Stimulated activated CD4-positive, alpha-beta T cell treated with anti-CD3 and anti-CD28 coated beads, Interleukin-2, amount 100 ng/mL, for 24 hours (primary cell): ENCODE data around the gene MTF2.

Experiments
- DNase-seq, 2 donors: peaks; one replicate each; pipeline ENCODE4 v3.0.0-alpha.2; 2020

Gene MTF2

DNA sequence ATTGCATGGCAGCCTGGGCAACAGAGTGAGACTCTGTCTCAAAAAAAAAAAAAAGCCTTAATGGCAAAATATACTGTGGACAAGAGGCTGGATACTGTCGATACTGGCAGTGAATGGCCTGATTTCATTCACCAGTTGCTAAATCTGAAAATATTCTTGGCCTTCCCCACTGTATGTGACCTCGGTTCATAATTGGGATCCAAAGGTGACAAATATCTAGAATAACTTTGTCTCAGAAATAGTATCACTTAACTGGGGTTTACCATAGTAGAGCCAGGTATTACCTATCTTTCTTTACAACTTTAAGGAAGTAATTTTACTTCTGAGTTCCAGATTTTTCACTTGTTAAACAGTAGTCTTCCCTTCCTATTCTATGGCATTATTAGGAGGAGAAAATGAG lies 8.4 kb downstream of the MTF2 start:
- no peak for DNase-seq

DNA sequence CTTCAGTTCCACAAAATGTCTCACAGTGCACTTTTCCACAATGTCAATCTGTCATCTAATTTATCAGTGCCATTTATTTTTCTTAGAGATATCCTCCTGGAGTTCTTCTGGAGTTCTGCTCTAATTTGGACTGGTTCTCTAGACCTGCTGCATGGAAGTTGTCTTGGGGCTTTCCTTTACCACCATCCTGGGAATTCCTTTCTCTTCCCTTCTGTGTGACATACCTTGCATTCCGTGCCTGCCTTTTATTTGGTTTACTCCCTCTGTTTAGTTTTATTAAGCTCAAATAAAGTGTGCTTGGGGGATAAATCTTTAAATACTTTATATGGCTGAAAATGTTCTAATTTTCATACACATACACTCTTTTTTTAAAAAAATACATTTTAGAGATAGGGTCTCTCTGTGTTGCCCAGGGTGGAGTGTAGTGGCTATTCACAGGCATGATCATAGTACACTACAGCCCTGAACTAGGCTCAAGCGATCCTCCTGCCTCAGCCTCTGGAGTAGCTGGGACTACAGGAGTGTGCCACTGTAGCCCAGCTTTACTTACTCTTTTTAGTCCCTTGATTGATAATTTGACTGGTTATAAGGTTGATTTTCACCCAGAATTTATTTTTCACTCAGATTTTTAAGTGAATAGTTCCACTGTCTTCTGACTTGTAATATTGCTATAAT lies 14.4 kb downstream of the MTF2 start:
- no peak for DNase-seq

DNA sequence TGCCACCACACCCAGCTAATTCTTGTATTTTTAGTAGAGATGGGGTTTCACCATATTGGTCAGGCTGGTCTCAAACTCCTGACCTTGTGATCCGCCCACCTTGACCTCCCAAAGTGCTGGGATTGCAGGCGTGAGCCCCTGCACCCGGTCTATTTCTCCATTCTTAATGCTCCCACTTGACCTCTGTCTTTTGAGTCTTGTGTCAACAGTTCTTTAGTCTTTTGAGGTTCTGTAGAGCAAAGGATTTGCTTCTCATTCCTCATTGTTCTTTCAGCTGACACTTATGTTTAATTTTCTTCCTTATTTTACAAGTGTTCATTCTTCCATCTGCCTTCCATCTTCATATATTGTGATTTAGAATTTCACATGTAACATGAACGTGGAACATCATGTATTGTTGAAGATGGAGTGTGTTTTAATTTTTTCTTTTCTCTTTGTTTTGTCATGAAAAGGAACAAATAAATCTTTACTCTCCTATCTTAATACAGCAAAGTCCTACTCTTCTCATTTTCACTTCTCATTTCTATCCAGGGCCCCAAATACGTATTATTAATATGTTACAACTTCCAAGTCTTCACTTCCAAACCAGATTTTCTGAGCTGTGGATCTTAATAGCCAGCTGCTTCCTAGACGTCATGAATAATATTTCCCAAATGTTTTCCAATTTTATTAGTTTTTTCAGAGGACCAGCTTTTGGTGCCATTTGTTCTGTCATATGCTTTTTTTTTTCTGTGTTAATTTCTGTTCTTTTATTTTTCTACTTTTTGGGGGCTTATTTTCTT lies 16.9 kb downstream of the MTF2 start:
- no peak for DNase-seq

DNA sequence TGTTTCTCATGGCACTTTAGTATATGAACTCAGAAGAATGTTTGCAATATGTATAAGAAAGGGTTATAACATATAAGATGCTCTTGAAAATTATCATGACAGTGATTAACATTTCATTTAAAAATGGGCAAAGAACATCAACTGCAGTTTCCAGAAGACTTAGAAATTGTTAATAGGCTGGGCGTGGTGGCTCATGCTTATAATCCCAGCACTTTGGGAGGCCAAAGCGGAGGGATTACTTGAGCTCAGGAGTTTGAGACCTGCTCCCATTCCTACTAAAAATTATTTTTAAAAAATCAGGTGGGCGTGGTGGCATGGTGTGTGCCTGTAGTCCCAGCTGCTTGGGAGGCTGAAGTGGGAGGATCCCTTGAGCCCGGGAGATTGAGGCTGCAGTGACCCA lies 23.1 kb downstream of the MTF2 start:
- no peak for DNase-seq

DNA sequence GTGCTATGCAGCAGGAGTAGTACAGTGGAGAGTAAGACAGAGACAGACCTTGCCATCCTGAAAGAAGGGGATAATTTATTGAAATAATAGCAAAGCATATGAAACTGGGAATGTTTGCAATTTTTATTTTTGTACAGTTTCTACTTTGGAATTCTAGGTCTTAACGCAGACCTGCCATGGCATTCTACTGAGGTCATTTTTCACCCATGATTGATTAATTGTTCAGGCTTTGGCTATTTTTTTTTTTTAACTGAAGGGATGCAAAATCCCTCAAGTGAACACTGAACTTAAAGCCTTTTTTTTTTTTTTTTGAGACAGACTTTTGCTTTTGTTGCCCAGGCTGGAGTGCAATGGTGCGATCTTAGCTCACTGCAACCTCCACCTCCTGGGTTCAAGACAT lies 27.1 kb downstream of the MTF2 start:
- DNase-seq, result no peak

DNA sequence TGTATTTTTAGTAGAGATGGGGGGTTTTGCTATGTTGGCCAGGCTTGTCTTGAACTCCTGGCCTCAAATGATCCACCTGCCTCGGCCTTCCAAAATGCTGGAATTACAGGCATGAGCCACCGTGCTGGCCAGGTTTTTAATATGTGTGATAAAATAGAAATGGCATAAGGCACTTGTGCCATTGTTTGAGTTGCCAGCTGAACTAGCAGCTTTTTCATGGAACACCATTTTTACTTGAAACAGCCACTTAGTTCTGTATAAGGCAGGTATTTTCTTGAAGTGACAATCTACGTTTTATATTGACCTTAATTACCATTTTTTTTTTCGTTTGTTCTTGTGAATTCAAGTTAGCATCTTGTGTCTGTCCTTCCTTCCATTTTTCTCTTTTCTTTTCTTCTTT lies 28.3 kb downstream of the MTF2 start:
- DNase-seq, result no peak

DNA sequence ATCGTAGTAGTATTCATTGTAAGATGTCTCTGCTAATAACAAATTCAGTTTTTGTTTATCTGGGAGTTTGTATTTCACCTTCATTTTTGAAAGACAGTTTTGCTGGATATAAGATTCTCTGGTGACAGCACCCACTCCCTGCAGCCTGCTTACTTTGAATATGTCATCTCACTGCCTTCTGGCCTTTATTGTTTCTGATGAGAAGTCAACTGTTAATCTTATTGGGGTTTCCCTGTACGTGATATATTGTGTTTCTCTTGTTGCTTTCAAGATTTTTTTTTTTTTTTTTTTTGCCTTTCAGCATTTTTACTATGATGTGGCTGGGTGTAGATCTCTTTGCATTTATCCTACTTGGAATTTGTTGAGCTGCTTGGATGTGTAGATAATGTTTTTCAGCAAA lies 29.3 kb downstream of the MTF2 start:
- DNase-seq, result no peak

DNA sequence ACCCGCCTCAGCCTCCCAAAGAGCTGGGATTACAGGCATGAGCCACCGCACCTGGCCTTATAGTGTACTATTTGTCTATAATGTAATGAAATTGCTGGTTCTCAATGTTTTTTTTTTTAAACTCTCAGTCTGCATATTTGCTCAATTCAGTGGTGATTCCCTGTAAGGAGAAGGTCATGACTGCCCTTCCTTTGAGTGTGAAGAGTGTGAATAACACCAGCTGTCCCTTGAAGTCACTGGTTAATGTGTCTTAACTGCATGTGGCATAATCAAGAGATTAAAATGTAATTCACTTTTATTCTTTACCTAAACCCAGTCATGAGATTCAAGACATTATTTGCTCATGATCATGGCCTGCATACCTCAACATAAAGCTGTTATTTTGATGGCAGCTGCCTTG lies 30.5 kb downstream of the MTF2 start:
- DNase-seq, result no peak

DNA sequence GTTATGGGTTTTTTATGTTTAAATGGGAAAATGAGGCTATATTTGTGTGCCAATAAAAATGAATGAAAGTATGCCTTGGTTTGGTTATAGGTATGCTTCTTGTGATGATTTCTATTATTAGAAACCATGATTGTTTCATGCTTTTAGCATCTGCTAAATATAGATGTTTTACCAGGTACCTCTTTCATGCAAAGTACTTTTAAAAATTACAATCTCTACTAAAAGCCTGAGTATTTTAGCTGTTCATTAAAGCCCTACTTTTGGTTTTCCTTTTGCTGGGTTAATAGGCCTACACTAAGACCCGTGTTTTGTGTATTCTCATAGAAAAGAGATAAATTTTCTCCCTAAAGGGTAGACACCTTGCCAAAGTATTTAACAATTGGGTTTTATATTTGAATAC lies 32.0 kb downstream of the MTF2 start:
- DNase-seq, result no peak

DNA sequence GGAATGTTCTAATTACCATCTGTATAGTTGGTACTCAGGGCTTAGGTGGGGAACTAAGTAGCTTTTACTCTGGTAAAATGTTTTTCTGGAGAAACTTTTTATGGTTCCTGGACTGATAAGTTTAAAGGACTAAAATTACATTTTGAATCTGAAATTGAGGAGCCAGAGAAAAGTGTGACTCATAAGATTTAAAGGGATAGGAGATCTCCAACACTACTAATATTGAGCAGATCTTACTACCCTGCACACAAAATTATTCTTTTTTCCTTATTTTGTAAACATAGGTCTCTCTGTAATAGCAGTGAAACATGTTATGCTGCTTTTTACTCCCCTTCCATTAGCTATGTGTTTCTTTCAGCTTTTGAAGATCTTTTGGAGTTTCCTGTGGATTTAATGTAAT lies 32.5 kb downstream of the MTF2 start:
- no peak for DNase-seq

DNA sequence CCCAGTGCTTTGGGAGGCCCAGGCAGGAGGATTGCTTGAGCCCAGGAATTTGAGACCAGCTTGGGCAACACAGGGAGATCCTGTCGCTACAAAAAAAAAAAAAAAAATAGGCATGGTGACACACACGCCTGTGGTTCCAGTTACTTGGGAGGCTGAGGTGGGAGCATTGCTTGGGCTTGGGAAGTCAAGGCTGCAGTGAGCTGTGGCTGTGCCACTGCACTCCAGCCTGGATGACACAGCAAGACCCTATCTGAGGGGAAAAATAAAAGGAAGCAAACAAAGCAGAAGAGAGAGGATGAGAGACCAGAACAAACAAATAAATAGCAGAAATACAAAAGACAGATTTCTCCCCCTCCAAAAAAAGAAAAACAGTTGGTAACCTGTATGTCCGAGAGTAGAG lies 34.0 kb downstream of the MTF2 start:
- no peak for DNase-seq

DNA sequence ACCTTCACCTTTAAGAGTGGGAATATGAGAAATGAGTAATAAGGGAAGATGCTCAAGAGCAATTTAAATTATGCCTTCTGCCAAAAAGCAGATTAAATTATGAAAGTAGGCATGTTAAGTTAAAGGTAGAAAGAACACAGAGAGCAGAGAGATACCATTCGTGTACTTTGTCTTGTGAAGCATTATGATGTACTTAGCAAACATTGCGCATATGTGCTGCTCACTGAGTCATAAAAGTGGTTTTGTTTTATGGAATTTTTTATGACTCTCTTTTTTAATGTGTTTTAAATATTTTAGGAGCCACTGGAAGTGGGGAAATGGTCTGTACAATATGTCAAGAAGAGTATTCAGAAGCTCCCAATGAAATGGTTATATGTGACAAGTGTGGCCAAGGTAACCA lies 35.3 kb downstream of the MTF2 start:
- DNase-seq, result no peak

DNA sequence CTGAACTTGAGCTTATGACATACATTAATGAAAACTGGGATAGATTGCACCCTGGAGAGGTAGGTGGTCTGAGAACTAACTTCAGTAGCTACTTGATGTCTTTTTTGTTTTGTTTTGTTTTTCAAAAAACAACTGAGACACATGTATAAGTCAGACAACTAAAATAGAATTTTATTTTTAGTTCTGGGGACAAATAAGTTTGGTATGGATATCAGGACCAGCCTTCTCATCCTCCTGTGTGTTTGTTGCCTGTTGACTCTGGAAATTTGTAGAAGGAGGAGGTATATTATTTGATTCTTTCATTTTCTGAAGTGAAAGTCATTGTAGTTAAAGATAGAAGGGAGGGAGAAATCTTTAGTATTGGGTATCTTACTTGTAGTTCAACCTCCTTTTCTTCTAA lies 41.5 kb downstream of the MTF2 start:
- no peak for DNase-seq

DNA sequence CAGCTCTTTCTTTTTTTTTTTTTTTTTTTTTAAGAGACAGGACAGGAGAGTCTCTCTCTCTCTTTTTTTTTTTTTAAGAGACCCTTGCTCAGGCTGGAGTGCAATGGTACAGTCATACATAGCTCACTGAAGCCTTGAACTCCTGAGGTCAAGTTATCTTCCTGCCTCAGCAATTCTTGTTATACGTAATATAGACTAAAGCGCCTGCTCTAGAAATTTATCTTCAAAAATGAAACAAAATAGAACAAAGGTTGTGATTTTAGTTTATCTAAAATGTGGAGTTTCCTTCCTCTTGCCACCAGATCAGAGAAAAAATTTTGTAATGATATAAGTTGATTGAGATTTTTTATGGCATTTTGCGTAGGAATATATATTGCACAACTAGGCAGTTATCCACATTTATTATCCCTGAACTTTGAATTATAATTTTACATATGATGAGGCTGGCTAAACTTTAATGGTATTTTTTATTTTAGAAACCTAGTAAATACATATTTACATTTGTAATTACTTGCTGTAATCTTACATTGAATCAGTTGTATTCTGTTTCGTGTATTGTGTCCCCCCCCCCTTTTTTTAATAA lies 44.2 kb downstream of the MTF2 start:
- DNase-seq, result no peak

DNA sequence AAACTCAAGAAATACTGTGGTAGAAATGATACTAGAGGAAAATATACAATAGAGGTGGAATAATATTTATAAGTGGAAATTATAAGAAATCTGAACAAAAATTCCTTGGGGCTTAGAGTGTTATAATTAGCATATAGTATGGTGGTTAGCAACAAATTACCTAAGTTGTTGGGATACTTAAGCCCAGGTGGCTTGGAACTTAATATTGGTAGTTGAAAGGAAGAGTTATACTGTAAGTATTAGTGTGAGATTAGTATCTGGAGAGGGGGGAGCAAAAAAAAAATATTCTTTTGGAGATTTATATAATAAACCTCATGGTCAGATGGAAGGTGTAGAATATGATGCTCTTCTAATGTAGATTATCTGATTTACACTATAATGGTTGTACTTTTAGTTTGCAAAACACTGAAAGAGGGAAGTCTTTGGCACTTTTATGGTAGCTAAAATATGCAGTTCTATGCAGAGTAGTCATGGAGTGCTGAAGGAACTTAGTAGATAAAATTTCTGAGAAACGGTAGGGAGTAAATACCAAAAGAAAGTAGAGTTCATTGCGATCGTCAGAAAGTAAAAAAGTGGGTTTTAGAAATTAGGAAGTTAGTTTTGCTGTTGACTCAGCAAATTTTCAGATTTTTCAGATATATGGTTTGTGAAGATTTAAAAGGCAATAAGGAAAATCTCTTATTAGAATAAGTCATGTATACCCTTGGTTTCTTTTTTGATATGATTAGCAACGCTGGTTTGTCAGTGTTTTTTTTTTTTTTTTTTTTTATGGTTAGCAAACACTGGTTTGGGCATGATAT lies 45.7 kb downstream of the MTF2 start:
- DNase-seq, result no peak

DNA sequence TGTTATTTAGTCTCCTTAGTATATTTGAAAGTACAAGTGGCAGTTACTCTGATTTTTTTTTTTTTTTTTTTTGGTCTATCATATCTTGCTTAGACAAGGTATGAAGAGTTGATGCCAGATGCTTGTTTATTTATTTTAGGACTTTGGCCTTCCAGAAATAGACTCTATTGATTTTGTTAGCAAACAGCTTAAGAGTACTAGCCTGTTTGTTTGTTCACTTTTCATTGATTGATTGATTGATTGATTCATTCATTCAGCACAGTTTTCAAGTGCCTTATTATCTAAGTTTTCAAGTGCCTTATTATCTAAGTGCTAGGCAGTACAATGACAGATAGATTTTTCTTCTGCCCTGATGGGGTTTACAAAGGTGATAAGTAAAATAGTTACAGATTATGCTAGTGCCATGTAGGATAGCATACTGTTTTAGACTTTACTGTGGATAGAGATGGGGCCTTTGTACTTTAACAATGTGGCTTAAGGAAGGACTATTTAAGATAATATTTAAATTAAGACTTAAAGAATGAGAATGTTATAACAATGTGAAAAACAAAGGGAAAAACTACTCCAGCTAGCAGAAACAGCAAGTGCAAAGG lies 50.5 kb downstream of the MTF2 start:
- DNase-seq, result no peak

DNA sequence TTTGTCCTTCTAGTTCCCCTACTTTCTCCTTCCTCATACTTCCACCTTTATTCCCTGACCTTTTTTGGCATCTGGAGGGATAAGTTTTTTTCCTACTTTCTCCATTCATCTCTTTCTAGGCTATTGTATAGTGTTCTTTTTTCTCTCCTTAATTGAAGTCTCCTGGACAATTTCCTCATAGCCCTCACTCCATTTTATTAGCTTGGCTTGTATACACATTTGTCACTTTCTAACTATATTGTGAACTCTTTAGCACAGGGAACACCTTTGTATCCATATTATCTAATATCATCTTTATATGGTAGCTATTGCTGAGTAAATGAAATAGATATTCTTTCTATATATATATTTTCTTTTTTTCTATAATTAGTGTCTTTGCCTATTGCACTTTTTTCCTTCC lies 53.6 kb downstream of the MTF2 start:
- DNase-seq, result no peak

DNA sequence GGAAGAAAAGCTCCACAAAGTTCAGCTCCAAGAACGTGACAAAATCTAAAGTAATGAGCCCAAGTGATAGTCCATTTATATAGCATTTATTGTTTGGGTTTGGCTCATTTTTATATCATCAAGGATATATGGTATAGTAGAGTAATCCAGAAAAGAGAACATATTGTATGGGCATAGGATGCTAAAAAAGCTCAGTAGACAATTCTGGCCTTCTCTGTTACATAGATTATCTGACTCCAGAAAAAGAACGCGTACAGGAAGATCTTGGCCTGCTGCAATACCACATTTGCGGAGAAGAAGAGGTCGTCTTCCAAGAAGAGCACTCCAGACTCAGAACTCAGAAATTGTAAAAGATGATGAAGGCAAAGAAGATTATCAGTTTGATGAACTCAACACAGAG lies 57.4 kb downstream of the MTF2 start:
- DNase-seq, result no peak

DNA sequence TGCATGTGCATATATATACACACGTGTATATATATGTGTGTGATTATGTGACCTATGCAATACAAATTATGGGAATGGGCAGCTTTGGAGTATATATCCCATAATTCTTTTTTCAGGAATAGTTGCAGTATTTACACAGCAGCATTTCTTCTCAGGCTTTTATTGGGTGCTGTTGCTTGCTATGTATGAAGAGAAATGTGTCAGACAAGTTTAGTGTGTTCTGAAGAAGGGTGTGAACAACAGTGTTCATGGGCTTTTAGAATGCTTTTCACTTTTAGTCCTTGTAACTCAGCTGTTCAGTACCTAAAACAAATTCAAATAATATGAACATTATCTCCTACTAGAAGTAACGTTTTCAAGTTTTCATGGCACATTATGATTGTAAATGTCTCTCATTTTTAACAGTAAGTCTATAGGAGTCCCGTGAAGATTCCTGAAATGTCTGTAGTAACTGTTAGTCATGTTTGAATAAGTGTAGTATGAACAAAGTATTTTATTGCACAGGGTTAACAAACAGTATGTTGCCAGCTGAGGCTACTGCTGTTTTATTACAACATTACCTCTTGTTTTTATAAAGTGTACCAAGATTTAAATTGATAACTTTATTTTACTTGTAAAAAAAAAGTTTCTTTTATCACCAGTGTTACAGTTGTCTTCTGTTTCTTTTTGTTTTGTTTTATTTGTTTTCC lies 58.7 kb downstream of the MTF2 start:
- DNase-seq, result no peak

DNA sequence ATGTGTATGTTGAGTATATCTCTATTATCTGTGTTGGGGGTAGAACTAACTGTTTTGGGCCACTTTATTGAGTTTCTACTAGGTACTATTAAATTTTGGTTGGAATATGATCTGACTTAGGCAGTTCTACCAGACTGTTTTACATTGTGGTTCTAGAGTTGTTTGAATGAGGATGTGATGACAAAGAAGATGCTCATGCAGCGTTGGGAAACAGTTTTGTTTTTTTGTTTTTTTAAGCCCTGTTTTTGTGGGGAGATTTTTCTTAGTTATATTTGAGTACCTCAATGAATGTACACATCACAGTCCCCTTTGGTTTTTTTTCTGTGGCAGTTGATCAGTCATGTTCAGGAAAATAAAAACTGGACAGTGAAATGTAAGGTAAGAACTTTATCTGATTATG lies 61.0 kb downstream of the MTF2 start:
- DNase-seq, result no peak

DNA sequence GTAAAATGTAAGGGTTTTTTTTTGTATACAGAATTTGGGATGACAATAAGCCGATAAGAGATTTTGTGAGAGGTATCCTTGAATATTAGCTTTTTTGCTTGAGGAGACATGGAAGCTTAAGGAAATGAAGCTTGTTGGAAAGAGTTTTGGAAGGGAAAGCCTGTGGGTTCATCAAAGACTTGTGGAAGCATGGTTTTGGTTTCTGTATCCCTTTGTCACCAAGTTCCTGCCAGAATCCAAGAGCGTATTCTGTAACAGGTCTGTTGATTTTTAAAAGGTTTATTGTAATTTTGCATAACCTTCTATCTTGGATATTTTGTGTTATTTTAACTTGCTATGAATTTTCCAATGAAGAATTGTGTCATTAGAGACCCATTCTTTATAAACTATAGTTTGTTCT lies 63.1 kb downstream of the MTF2 start:
- DNase-seq, result no peak

DNA sequence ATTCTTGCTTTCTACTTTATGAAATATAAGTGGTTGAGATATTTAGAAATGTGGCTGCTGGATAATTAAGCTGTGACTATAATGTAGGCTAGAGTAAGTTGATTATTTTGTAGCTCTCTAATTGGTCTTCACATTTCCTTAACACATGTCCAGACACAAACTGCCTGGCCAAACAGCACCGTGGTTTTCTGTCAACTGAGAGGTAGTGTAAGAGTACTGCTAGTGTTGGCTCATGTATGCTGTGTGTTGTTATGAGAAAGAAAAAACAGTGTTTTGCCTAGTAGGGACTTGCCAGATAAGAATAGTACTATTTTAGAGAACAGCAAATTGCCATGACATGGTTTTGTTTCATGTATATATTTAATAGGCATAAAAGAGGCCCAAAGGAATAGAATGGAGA lies 64.1 kb downstream of the MTF2 start:
- no peak for DNase-seq

DNA sequence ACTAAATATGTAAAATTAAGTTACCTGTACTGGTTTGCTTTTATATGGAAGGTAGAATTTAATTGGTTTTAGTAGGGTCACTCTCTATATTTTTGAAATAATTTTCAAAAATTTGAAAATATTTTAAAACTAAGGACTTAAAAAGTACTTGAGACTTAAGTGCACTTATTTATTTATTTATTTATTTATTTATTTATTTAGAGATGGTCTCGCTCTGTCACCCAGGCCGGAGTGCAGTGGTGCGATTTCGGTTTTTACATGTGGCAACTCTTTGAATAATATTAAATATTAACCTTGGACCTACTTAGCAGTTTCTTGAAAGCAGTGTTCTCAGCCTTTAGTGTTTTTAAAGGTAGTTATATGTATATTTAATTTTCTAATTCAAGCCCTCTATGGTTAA lies 64.7 kb downstream of the MTF2 start:
- DNase-seq, result no peak
